Measurements from ENCODE around the gene CCND1.
"Not testable (repeated sequence)": the region's sequence is repeated elsewhere in the genome, so short reads cannot be mapped to it uniquely, and the experiment has no call there.

Gene CCND1

GRCh38 chr11:69667619-69668604 is 27.0 kb downstream of the CCND1 start:
- DNase-seq = no peak

- no peak for DNase-seq
Observed at GRCh38 chr11:69669486-69669885, 28.5 kb downstream of the CCND1 start.

- peak; percentile 52 for DNase-seq
Observed at GRCh38 chr11:69670158-69670845, 29.3 kb downstream of the CCND1 start.

GRCh38 chr11:69671734-69672465 is 30.9 kb downstream of the CCND1 start:
- no peak for DNase-seq

- no peak for DNase-seq
Observed at GRCh38 chr11:69674267-69674885, 33.4 kb downstream of the CCND1 start.

- peak; percentile 94 for DNase-seq
Observed at GRCh38 chr11:69674886-69675714, 34.1 kb downstream of the CCND1 start, which contains the start of gene LTO1. TSS of gene LTO1 (minus strand) at chr11:69675353. CDS start at chr11:69675239, 114 bp downstream.

- DNase-seq = no peak
Observed at GRCh38 chr11:69677749-69678148, 36.8 kb downstream of the CCND1 start.

GRCh38 chr11:69680688-69681087 is 39.7 kb downstream of the CCND1 start:
- DNase-seq = no peak

GRCh38 chr11:69682221-69682620 is 41.3 kb downstream of the CCND1 start:
- DNase-seq = no peak

- no peak for DNase-seq
Observed at GRCh38 chr11:69682681-69683326, 41.8 kb downstream of the CCND1 start.

GRCh38 chr11:69683764-69684333 is 42.9 kb downstream of the CCND1 start:
- DNase-seq = no peak

GRCh38 chr11:69684651-69685050 is 43.7 kb downstream of the CCND1 start:
- DNase-seq = no peak

GRCh38 chr11:69685348-69685747 is 44.4 kb downstream of the CCND1 start:
- DNase-seq = no peak

- no peak for DNase-seq
Observed at GRCh38 chr11:69686452-69686851, 45.5 kb downstream of the CCND1 start.

GRCh38 chr11:69686856-69687255 is 45.9 kb downstream of the CCND1 start:
- DNase-seq = no peak

GRCh38 chr11:69687969-69688771 is 47.2 kb downstream of the CCND1 start:
- not testable (repeated sequence) for DNase-seq

GRCh38 chr11:69689484-69690319 is 48.7 kb downstream of the CCND1 start:
- no peak for DNase-seq

- DNase-seq = no peak
Observed at GRCh38 chr11:69691463-69691862, 50.5 kb downstream of the CCND1 start.

GRCh38 chr11:69692422-69692821 is 51.5 kb downstream of the CCND1 start:
- no peak for DNase-seq

Data from T-helper 9 cell (primary cell).